Measurements from ENCODE around the gene PTRH1.

The PTRH1 gene

GRCh38 chr9:127698386-127698785 lies 17.1 kb downstream of the PTRH1 start:
- TF ChIP-seq CTCF (IDR thresholded peaks at IDR 0.05; ENCODE audit: insufficient read depth, low read depth, low read length, missing control alignments): no peak

GRCh38 chr9:127697575-127697974 lies 17.9 kb downstream of the PTRH1 start:
- no peak for TF ChIP-seq CTCF (IDR thresholded peaks at IDR 0.05; ENCODE audit: insufficient read depth, low read depth, low read length, missing control alignments)
- no peak for DNase-seq (ENCODE audit: low read depth)
- H3K4me3 ChIP-seq (ENCODE audit: low read depth, low read length): no peak overlapping the region

More at GRCh38 chr9:127698386-127698785, 17.1 kb downstream of the PTRH1 start:
- DNase-seq (ENCODE audit: low read depth): no peak
- H3K4me3 ChIP-seq (ENCODE audit: low read depth, low read length): no peak overlapping the region

- no peak overlapping the region for H3K4me3 ChIP-seq (ENCODE audit: low read depth, low read length)
- TF ChIP-seq CTCF (IDR thresholded peaks at IDR 0.05; ENCODE audit: insufficient read depth, low read depth, low read length, missing control alignments): no peak
- DNase-seq (ENCODE audit: low read depth): no peak
These were observed 20.4 kb downstream of the PTRH1 start for GRCh38 chr9:127694890-127695720.

GRCh38 chr9:127693697-127694096 lies 21.8 kb downstream of the PTRH1 start:
- no peak for TF ChIP-seq CTCF (IDR thresholded peaks at IDR 0.05; ENCODE audit: insufficient read depth, low read depth, low read length, missing control alignments)
- no peak for DNase-seq (ENCODE audit: low read depth)
- no peak overlapping the region for H3K4me3 ChIP-seq (ENCODE audit: low read depth, low read length)

- no peak for TF ChIP-seq CTCF (IDR thresholded peaks at IDR 0.05; ENCODE audit: insufficient read depth, low read depth, low read length, missing control alignments)
- no peak for DNase-seq (ENCODE audit: low read depth)
- no peak overlapping the region for H3K4me3 ChIP-seq (ENCODE audit: low read depth, low read length)
These were observed 22.3 kb downstream of the PTRH1 start for GRCh38 chr9:127693143-127693542.

- H3K4me3 ChIP-seq (ENCODE audit: low read depth, low read length): no peak overlapping the region
- no peak for DNase-seq (ENCODE audit: low read depth)
- TF ChIP-seq CTCF (IDR thresholded peaks at IDR 0.05; ENCODE audit: insufficient read depth, low read depth, low read length, missing control alignments): no peak
These were observed 23.4 kb downstream of the PTRH1 start for GRCh38 chr9:127692071-127692470.

- no peak for TF ChIP-seq CTCF (IDR thresholded peaks at IDR 0.05; ENCODE audit: insufficient read depth, low read depth, low read length, missing control alignments)
- DNase-seq (ENCODE audit: low read depth): no peak
- no peak overlapping the region for H3K4me3 ChIP-seq (ENCODE audit: low read depth, low read length)
These were observed 24.7 kb downstream of the PTRH1 start for GRCh38 chr9:127690735-127691134.

All from GM12865 (cell line).